ENCODE data around the gene SSNA1.

SSNA1 gene

GRCh38 chr9:137223078-137223970 lies 34.8 kb downstream of the SSNA1 start:
- H3K4me1 Mint-ChIP-seq = peaks cover 16% of the 10 kb centered on the region
- no peaks in the 10 kb centered on the region for H3K9me3 Mint-ChIP-seq
- DNase-seq (ENCODE audit: low spot score in 2 of 2) (peak; percentile 91 to 99), ATAC-seq (peak; percentile 87)
- peak overlapping the region; percentile 74 for H3K4me3 Mint-ChIP-seq
- H3K36me3 Mint-ChIP-seq = peaks cover 7% of the 10 kb centered on the region
- H3K27ac Mint-ChIP-seq = peak overlapping the region; percentile 79

- no peak for DNase-seq (ENCODE audit: low spot score in 2 of 2)
- peaks cover 13% of the 10 kb centered on the region for H3K4me1 Mint-ChIP-seq
- peak within 1 kb of the TSS; percentile 74 for H3K4me3 Mint-ChIP-seq
- H3K36me3 Mint-ChIP-seq = peaks cover 7% of the 10 kb centered on the region
- H3K9me3 Mint-ChIP-seq = no peaks in the 10 kb centered on the region
- H3K27ac Mint-ChIP-seq = peak within 1 kb of the TSS; percentile 79
- peak; percentile 27 for ATAC-seq
Measured at GRCh38 chr9:137224830-137225694, 36.6 kb downstream of the SSNA1 start, which contains the start of gene CYSRT1. Gene CYSRT1, plus strand, starts transcription at chr9:137225174. Its CDS starts 448 bp downstream, at chr9:137225622.

GRCh38 chr9:137225699-137226331 lies 37.3 kb downstream of the SSNA1 start:
- Mint-ChIP-seq H3K9me3 (no peaks in the 10 kb centered on the region), H3K36me3 (peaks cover 7% of the 10 kb centered on the region), H3K4me3 (no peak overlapping the region), H3K4me1 (peaks cover 12% of the 10 kb centered on the region), H3K27ac (peak overlapping the region; percentile 45)
- DNase-seq (ENCODE audit: low spot score in 2 of 2) (no peak), ATAC-seq (no peak)

GRCh38 chr9:137226338-137227053 lies 38.0 kb downstream of the SSNA1 start:
- Mint-ChIP-seq H3K36me3 (peaks cover 7% of the 10 kb centered on the region), H3K27ac (no peak overlapping the region), H3K9me3 (no peaks in the 10 kb centered on the region), H3K4me3 (no peak overlapping the region), H3K4me1 (peaks cover 12% of the 10 kb centered on the region)
- no peak for DNase-seq (ENCODE audit: low spot score in 2 of 2)
- ATAC-seq = no peak

GRCh38 chr9:137227054-137227852 lies 38.8 kb downstream of the SSNA1 start, which contains the start of gene RNF224:
Gene RNF224, plus strand, starts transcription at chr9:137227502. Its CDS starts 834 bp downstream, at chr9:137228336.
- ATAC-seq = peak; percentile 62

GRCh38 chr9:137227853-137228505 lies 39.5 kb downstream of the SSNA1 start:
- Mint-ChIP-seq H3K9me3 (no peaks in the 10 kb centered on the region), H3K4me3 (no peak overlapping the region)
- DNase-seq (ENCODE audit: low spot score in 2 of 2) = no peak

More at GRCh38 chr9:137227054-137227852, 38.8 kb downstream of the SSNA1 start, which contains the start of gene RNF224:
- Mint-ChIP-seq H3K4me3 (no peak within 1 kb of the TSS), H3K36me3 (peaks cover 7% of the 10 kb centered on the region), H3K9me3 (no peaks in the 10 kb centered on the region), H3K27ac (peak within 1 kb of the TSS; percentile 27), H3K4me1 (peaks cover 12% of the 10 kb centered on the region)
- DNase-seq (ENCODE audit: low spot score in 2 of 2) = peak; percentile 82 to 90

GRCh38 chr9:137228506-137228967 lies 40.1 kb downstream of the SSNA1 start:
- no peak for ATAC-seq
- Mint-ChIP-seq H3K4me1 (peaks cover 6% of the 10 kb centered on the region), H3K9me3 (no peaks in the 10 kb centered on the region), H3K27ac (no peak overlapping the region), H3K36me3 (peaks cover 2% of the 10 kb centered on the region), H3K4me3 (no peak overlapping the region)
- DNase-seq (ENCODE audit: low spot score in 2 of 2) = no peak

More at GRCh38 chr9:137227853-137228505, 39.5 kb downstream of the SSNA1 start:
- peak overlapping the region; percentile 27 for H3K27ac Mint-ChIP-seq
- H3K4me1 Mint-ChIP-seq = peaks cover 9% of the 10 kb centered on the region
- peaks cover 7% of the 10 kb centered on the region for H3K36me3 Mint-ChIP-seq
- ATAC-seq = no peak

GRCh38 chr9:137228968-137229896 lies 40.8 kb downstream of the SSNA1 start:
- Mint-ChIP-seq H3K36me3 (no peaks in the 10 kb centered on the region), H3K4me3 (no peak overlapping the region), H3K9me3 (no peaks in the 10 kb centered on the region), H3K4me1 (peaks cover 6% of the 10 kb centered on the region), H3K27ac (no peak overlapping the region)
- DNase-seq (ENCODE audit: low spot score in 2 of 2) (no peak), ATAC-seq (no peak)

- Mint-ChIP-seq H3K4me1 (peaks cover 6% of the 10 kb centered on the region), H3K36me3 (no peaks in the 10 kb centered on the region), H3K9me3 (no peaks in the 10 kb centered on the region), H3K4me3 (no peak overlapping the region), H3K27ac (no peak overlapping the region)
- DNase-seq (ENCODE audit: low spot score in 2 of 2) (no peak), ATAC-seq (no peak)
Measured at GRCh38 chr9:137229903-137230704, 41.6 kb downstream of the SSNA1 start.

- Mint-ChIP-seq H3K4me3 (no peak within 1 kb of the TSS), H3K36me3 (no peaks in the 10 kb centered on the region), H3K27ac (no peak within 1 kb of the TSS), H3K4me1 (peaks cover 6% of the 10 kb centered on the region), H3K9me3 (no peaks in the 10 kb centered on the region)
- ATAC-seq (no peak), DNase-seq (ENCODE audit: low spot score in 2 of 2) (no peak)
Measured at GRCh38 chr9:137230705-137231371, 42.4 kb downstream of the SSNA1 start, which contains the start of gene SLC34A3. Gene SLC34A3, plus strand, starts transcription at chr9:137230901. Its CDS starts 802 bp downstream, at chr9:137231703.

- Mint-ChIP-seq H3K4me1 (peaks cover 6% of the 10 kb centered on the region), H3K27ac (no peak overlapping the region), H3K9me3 (no peaks in the 10 kb centered on the region), H3K36me3 (no peaks in the 10 kb centered on the region), H3K4me3 (no peak overlapping the region)
- DNase-seq (ENCODE audit: low spot score in 2 of 2) (no peak), ATAC-seq (no peak)
Measured at GRCh38 chr9:137231372-137232039, 43.0 kb downstream of the SSNA1 start.

All from stimulated activated effector memory CD8-positive, alpha-beta T cell treated with anti-CD3 and anti-CD28 coated beads, Interleukin-12 subunit alpha, Interleukin-12 subunit beta, amount 100 ng/mL, for 72 hours (primary cell).